Measurements from ENCODE around the gene TRIM54. TPM values are rescaled to one million over a fixed set of nuclear protein-coding genes. Genes with fewer than 3 reads are reported as not detected.
A peak's percentile ranks its signal among the peaks of the same experiment; 100 is the strongest.

Gene TRIM54
- total RNA-seq, 1 experiment from 2014 or later, result 3.3 TPM

DNA sequence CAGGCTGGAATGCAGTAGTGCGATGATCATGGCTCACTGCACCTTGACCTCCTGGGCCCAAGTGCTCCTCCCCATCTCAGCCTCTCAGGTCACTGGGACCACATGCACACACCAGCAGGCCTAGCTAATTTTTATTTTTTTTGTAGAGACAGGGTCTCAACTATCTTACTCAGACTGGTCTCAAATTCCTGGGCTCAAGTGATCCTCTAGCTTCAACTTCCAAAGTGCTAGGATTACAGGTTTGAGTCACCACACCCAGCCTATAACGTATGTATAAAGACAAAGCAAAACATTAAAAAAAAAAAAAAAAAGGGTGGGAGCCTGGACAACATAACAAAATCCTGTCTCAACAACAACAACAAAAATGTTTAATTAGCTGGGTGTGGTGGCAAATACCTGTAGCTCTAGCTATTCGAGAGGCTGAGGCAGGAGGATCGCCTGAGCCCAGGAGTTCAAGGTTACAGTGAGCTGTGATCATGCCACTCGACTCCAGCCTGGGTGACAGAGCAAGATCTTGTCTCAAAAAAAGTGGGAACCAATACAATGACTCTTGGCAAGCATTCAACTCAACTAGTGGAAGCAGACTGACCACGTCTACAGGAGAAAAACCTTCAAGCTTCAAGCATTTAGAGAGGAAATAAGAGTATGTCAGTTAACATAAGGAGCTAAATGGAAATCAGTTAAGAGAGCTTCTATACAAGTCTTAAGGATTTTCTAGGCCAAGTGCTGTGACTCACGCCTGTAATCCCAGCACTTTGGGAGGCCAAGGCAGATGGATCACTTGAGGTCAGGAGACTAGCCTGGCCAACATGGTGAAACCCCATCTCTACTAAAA, 71.8 kb downstream of the TRIM54 start (continued):
- TF ChIP-seq ZNF232 (CRISPR knock-in tag; IDR thresholded peaks at IDR 0.05), result no peak

DNA sequence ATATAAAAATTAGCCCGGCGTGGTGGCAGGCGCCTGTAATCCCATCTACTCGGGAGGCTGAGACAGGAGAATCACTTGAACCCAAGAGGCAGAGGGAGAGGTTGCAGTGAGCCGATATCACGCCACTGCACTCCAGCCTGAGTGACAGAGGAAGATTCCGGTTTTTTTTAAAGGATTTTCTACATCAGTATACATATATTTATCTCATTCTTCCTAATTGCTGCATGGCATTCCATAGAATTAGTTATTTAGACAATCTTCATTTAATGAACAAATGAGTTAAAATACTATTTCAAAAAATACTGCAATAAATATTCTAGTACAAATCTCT, 72.3 kb downstream of the TRIM54 start:
- ChIA-PET CTCF (interaction anchor here (0.7 to 1.4 kb wide), 3 partner anchors 9 to 329 kb away, joined by 3 to 6 read pairs (median 4); no protein-coding TSS in a partner anchor), POLR2A (no interaction called here)
- peak overlapping the region; percentile 93 for H3K4me3 Mint-ChIP-seq
- ATAC-seq (no peak), DNase-seq (ENCODE audit: low spot score) (no peak)
- no peaks in the 10 kb centered on the region for H3K27me3 Mint-ChIP-seq (ENCODE audit: low read depth)
- 0 out of 2 replicates have a peak overlapping the region, but pooled peaks have one; percentile 89 for H3K27ac Mint-ChIP-seq
- H3K36me3 Mint-ChIP-seq, result peaks cover 19% of the 10 kb centered on the region
- peaks cover 8% of the 10 kb centered on the region for H3K9me3 Mint-ChIP-seq
- no peak for TF ChIP-seq HMGA2 (CRISPR knock-in tag; IDR thresholded peaks at IDR 0.05)
- TF ChIP-seq MXD4 (CRISPR knock-in tag; IDR thresholded peaks at IDR 0.05; ENCODE audit: borderline replicate concordance), result no peak
- no peak for TF ChIP-seq NR3C1 (CRISPR knock-in tag; conservative IDR thresholded peaks at IDR 0.05; ENCODE audit: low read depth)
- no peak for TF ChIP-seq SMAD4 (CRISPR knock-in tag; IDR thresholded peaks at IDR 0.05)
- TF ChIP-seq, protein P1, sequence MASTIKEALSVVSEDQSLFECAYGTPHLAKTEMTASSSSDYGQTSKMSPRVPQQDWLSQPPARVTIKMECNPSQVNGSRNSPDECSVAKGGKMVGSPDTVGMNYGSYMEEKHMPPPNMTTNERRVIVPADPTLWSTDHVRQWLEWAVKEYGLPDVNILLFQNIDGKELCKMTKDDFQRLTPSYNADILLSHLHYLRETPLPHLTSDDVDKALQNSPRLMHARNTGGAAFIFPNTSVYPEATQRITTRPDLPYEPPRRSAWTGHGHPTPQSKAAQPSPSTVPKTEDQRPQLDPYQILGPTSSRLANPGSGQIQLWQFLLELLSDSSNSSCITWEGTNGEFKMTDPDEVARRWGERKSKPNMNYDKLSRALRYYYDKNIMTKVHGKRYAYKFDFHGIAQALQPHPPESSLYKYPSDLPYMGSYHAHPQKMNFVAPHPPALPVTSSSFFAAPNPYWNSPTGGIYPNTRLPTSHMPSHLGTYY (CRISPR knock-in tag; IDR thresholded peaks at IDR 0.05), result no peak
- TF ChIP-seq, protein P2, sequence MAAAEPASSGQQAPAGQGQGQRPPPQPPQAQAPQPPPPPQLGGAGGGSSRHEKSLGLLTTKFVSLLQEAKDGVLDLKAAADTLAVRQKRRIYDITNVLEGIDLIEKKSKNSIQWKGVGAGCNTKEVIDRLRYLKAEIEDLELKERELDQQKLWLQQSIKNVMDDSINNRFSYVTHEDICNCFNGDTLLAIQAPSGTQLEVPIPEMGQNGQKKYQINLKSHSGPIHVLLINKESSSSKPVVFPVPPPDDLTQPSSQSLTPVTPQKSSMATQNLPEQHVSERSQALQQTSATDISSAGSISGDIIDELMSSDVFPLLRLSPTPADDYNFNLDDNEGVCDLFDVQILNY (CRISPR knock-in tag; IDR thresholded peaks at IDR 0.05), result no peak
- TF ChIP-seq, protein P3, sequence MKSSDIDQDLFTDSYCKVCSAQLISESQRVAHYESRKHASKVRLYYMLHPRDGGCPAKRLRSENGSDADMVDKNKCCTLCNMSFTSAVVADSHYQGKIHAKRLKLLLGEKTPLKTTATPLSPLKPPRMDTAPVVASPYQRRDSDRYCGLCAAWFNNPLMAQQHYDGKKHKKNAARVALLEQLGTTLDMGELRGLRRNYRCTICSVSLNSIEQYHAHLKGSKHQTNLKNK (CRISPR knock-in tag; IDR thresholded peaks at IDR 0.05), result no peak
- TF ChIP-seq, protein P4, sequence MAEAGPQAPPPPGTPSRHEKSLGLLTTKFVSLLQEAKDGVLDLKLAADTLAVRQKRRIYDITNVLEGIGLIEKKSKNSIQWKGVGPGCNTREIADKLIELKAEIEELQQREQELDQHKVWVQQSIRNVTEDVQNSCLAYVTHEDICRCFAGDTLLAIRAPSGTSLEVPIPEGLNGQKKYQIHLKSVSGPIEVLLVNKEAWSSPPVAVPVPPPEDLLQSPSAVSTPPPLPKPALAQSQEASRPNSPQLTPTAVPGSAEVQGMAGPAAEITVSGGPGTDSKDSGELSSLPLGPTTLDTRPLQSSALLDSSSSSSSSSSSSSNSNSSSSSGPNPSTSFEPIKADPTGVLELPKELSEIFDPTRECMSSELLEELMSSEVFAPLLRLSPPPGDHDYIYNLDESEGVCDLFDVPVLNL (CRISPR knock-in tag; IDR thresholded peaks at IDR 0.05; ENCODE audit: borderline replicate concordance, low read depth), result no peak
- TF ChIP-seq, protein P5, sequence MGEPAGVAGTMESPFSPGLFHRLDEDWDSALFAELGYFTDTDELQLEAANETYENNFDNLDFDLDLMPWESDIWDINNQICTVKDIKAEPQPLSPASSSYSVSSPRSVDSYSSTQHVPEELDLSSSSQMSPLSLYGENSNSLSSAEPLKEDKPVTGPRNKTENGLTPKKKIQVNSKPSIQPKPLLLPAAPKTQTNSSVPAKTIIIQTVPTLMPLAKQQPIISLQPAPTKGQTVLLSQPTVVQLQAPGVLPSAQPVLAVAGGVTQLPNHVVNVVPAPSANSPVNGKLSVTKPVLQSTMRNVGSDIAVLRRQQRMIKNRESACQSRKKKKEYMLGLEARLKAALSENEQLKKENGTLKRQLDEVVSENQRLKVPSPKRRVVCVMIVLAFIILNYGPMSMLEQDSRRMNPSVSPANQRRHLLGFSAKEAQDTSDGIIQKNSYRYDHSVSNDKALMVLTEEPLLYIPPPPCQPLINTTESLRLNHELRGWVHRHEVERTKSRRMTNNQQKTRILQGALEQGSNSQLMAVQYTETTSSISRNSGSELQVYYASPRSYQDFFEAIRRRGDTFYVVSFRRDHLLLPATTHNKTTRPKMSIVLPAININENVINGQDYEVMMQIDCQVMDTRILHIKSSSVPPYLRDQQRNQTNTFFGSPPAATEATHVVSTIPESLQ (CRISPR knock-in tag; IDR thresholded peaks at IDR 0.05), result no peak
- no peak for TF ChIP-seq NR1H2 (CRISPR knock-in tag; IDR thresholded peaks at IDR 0.05)
- no peak for TF ChIP-seq FOXP1 (CRISPR knock-in tag; IDR thresholded peaks at IDR 0.05; ENCODE audit: borderline replicate concordance)
- H3K4me1 Mint-ChIP-seq, result peaks cover 41% of the 10 kb centered on the region

DNA sequence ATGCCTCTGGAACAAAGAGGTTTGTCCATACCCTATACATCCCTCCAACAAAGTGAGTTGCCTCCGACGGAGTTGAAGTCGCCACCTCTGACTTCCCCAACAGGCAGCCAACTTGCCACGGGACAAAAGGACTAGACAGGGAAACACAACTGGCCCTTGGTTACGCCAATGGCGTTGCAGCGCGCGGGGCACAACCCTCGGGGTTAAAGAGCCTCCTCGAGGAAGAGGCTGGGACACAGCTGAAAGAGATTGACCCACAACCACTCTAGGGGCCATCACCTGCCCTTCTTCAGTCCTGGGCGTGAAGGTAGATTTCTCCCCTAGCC, 73.8 kb downstream of the TRIM54 start:
- DNase-seq (ENCODE audit: low spot score), result peak; percentile 53
- Mint-ChIP-seq H3K4me3 (peak overlapping the region; percentile 93), H3K9me3 (peaks cover 8% of the 10 kb centered on the region), H3K36me3 (peaks cover 12% of the 10 kb centered on the region), H3K27me3 (ENCODE audit: low read depth) (no peaks in the 10 kb centered on the region), H3K4me1 (peaks cover 41% of the 10 kb centered on the region), H3K27ac (peak overlapping the region; percentile 100)
- ChIA-PET CTCF (interaction anchor here (1.3 to 1.9 kb wide), 3 partner anchors 14 to 53 kb away, joined by 3 to 14 read pairs (median 5); partner anchors contain the start of genes EIF2B4 and ZNF513), POLR2A (interaction anchor here (1.0 to 2.3 kb wide), 4 partner anchors 13 to 139 kb away, joined by 4 to 13 read pairs (median 4); partner anchors contain the start of genes CAD, EIF2B4 and SLC30A3)
- no peak for TF ChIP-seq TEAD1 (CRISPR knock-in tag; IDR thresholded peaks at IDR 0.05)
- no peak for TF ChIP-seq ZNF317 (CRISPR knock-in tag; IDR thresholded peaks at IDR 0.05; ENCODE audit: borderline replicate concordance, low read depth)
- no peak for TF ChIP-seq ZNF232 (CRISPR knock-in tag; IDR thresholded peaks at IDR 0.05)
- TF ChIP-seq IRF2 (CRISPR knock-in tag; IDR thresholded peaks at IDR 0.05; ENCODE audit: borderline replicate concordance, low read depth), result no peak
- no peak for TF ChIP-seq FOXK1 (CRISPR knock-in tag; IDR thresholded peaks at IDR 0.05)
- TF ChIP-seq ESRRA (CRISPR knock-in tag; IDR thresholded peaks at IDR 0.05; ENCODE audit: borderline replicate concordance), result no peak
- no peak for TF ChIP-seq JAZF1 (CRISPR knock-in tag; IDR thresholded peaks at IDR 0.05)
- no peak for TF ChIP-seq ELF4 (CRISPR knock-in tag; IDR thresholded peaks at IDR 0.05; ENCODE audit: low read depth)
- ATAC-seq, result peak; percentile 6
